HUDEP-2 (cell line): ENCODE data around the gene ARHGAP19.
A peak's percentile ranks its signal among the peaks of the same experiment; 100 is the strongest.

ENCODE experiments used
- DNase-seq, 76 experiments: peaks; one replicate each; lab custom pipeline; 2025; ENCODE audit not compliant: unreplicated experiment in 76 of 76; lab: John Stamatoyannopoulos, UW

ARHGAP19 gene

GRCh38 chr10:97199152-97199551, 93.3 kb downstream of the ARHGAP19 start:
- no peak for DNase-seq

DNA sequence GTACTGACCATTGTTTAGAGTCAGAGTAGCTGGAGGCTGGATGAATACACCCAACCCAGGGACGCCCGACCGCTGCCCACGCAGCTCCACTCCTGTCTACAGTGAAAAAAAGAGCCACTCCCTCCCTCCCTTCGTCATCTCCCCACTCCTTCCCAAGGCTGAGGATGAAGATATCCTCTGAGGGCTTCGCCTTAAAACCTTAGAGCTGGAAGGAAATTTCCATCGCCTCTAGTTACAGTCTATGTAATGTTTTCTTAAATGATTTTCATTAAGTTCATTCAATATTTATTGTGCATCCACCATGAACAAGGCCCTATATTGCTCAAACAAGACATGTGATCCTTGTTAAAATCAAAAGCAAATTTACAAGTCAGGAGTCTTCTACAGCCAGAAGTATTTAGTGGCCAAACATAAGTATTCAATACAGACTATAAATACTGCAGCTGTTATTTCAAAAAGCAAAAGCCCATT, 95.4 kb downstream of the ARHGAP19 start:
- DNase-seq, result no peak

- peak in 48 of 76 experiments; percentile 5 to 66 (median 27) for DNase-seq
These were observed 96.0 kb downstream of the ARHGAP19 start for GRCh38 chr10:97196223-97197029.

DNA sequence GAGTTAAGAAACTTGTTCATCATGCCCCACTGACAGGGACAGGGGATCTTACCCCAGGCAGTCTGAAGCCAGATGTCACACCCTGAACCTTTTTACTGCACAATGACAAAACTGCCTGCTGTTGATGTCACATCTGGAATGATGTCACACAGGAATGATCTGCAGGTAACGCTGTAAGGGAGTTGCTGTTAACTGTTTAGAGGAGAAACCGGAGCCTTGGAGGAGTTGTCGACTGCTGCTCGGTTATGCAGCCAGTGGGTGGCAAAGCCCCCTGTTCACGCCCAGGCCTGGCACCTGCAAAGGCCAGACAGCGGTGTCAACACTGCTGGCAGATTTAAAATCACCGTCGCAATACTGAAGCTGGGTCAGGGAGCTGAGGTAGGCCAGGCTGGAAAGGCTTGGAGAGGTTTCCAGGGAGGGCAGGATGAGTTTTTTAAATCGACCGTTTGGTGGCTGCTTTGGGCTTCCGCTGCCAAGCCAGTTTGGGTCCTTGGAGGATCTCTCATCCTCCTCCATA, 96.7 kb downstream of the ARHGAP19 start:
- no peak for DNase-seq

DNA sequence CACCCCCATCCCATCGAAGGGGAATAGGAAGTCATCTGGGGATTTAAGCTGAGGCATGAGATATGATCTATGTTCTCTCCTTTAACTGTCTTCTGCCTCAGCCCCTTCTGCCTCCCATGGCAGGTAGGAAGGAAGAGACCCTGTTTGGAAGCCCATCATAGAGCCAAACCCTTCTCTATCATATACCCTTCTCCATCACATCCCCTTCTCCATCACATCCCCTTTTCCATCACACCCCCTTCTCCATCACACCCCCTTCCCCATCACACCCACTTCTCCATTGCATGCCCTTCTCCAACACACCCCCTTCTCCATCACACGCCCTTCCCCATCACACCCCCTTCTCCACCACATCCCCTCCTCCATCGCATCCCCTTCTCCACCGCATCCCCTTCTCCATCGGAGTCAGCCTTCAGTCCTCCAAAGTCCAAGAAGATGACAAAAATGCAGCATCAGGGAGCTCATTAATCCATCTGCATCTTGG, 99.4 kb downstream of the ARHGAP19 start:
- DNase-seq, result no peak

- no peak for DNase-seq
These were observed 102.0 kb downstream of the ARHGAP19 start for GRCh38 chr10:97190450-97190849.

DNA sequence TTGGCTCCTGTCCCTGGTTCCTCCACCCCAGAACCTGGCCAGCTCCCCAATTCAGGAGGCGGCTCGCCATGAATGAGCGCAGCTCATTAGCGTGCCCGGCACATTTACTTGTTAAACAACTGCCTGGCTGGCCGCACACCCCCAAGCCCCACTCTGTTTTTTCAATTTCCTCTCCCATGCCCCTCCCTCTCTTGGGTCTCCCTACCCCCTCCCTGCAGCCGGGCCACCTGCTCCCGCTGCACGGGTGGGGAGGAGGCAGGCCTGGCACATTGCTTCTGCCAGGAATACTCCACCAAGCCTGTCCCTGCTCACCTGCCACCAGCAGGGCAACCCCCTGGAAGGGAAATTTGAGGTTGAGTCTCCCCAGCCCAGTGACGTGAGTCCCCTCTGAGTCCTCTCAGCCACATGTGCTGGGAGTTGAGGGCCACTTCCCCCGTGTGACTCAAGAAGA, 104.2 kb downstream of the ARHGAP19 start:
- no peak for DNase-seq

- no peak for DNase-seq
These were observed 105.5 kb downstream of the ARHGAP19 start for GRCh38 chr10:97186911-97187310.

DNA sequence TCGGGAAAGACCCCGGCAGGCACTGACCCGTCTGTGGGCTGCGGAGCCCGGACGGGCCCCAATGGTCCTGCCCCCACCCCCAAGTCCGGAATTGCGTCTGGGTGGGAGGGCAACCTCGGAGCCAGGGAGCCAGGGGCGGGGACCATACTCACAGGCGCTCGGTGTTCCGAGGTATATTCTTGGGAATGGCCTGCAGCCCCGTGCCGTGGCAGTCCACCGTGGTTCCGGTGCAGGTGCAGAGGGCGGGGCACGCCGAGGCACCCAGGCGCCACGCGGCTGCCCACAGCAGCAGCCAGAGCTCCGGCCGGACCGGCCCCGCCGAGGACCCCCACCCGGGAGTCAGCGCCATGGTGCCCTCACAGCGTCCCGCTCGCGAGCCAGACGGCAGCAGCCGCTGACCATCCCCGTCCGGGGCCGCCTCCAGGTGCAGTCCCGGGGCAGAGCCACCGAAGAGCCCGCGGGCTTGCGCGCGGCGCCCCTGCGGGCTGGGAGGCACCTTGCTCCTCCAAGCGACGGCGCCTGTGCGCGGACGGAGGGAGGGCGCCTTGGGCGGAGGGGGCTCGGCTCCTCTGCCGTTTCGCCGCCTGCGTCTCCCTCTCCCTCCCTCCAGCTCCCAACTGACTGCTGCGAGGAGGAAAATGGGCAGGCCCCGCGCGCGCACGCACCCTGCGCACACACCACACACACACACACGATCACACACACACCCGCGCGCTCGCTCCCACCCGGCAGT, 106.9 kb downstream of the ARHGAP19 start, which contains the start of gene SLIT1:
SLIT1 (minus strand) TSS at position 634 of the 733 bp plus-strand sequence; CDS start at position 349, 285 bp downstream.
- no peak for DNase-seq

GRCh38 chr10:97184971-97185325, 107.5 kb downstream of the ARHGAP19 start:
- DNase-seq, result no peak

DNA sequence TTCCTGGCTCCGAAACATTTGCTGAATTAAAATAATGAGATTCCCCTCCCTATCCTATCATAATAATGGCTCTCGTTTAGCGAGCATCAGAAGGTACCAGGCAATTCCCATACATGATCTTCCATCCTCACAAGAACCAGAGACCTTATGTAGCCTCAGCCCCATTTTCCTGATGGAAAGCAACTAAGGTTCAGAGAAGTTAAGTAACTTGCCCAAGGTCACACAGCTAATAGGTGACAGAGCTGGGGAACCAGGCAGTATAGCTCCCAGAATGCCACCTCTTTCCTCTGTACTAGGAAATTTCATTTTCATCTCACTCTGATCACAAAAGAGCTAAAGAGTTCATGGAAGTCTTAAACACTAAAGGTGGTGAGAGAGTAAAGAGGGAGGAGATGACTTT, 109.1 kb downstream of the ARHGAP19 start:
- no peak for DNase-seq

DNA sequence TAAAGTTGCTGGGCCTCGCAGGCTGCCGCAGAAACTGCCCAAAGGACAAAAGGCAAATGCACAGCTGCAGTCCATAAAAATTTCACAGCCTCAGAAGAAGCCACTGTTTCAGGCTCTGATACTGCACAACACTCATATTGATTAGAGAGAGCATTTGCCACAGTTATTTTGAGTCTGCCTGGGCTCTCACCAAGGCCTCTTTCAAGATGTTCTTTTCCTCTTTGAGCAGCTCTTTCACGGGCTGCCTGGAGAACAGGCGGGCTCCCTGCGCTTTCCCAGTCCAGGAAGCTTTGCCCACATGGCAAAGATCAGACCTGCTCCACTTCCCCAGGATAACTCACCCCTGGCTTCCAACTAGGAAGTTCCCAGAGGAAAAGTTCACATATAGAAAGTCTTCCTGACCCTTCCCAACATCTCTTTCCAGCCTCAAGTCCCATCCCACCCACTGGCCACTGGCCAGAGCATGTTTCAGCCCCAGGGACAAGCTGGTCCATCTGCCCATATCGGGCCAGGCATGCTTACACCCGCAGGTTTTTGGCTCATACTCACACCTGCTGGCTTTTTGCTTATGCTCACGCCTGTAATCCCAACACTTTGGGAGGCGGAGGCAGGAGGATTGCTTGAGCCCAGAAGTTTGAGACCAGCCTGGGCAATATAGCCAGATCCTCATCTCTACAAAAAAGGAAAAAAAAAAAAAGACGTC, 110.0 kb downstream of the ARHGAP19 start:
- no peak for DNase-seq

GRCh38 chr10:97180986-97181385, 111.5 kb downstream of the ARHGAP19 start:
- DNase-seq, result no peak

DNA sequence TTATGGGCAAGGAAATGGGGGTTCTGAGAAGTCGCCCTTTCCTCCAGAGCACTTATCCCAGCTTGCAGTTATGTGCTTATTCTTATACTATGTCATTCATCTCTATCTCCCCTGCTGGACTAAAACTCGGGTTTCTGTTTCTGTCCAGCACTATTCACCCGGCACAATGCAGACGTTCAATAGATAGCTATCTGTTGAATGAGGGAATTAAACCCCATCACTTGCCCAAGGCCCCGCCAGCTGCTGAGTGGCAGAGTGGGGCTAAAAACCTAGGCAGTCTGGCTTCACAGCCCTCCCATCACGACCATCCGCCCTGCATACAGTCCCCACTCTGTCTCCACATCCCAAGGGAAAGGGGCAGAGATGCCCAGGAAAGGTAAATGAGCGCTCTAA, 112.1 kb downstream of the ARHGAP19 start:
- no peak for DNase-seq

DNA sequence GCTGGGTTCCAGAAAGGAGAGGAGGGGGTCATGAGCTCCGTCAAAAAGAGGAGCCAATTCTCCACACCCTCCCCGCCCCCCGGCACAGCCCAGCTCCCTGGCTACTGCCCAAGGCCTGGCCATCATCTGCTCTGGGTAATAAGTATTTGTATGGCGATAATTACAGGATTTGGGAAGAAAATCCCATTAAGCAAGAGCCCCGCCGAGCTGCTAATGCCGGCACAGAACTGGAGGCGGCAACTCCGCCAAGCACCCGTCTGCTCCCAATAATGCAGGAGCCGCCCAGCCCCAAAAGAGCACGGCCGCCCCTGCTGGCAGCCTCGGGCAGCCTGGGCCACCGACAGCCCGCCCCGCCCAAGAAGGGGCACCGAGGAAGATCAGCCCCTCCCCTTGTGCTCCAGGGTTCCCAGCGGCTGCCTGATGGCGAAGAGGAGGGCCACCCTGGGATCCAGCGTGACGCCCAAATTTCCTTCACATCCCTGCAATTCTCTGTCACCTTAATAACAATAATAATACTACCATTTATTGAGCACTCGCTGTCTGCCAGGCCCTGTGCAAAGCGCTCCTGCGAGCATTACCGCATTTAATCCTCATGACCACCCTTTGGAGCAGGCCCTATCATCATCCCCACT, 112.6 kb downstream of the ARHGAP19 start:
- peak in 36 of 76 experiments; percentile 1 to 42 (median 18) for DNase-seq

- DNase-seq, result no peak
These were observed 113.1 kb downstream of the ARHGAP19 start for GRCh38 chr10:97179311-97179710.

DNA sequence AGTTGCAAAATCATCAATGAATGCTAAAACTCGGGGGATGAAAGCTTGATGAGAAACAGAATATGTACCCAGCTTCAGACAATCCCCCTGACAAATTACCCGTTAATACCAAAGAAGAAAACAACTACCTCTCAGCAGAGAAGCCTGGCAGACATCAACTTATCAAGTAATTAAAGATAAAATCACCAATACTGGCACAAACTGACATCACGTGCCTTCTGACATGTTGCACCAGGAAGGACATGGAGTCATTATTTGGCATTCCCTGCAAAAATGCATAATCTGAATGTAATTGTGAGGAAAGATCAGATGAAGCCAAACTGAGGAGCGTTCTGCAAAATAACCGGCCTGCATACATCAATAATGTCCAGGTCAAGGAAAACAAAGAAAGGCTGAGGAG, 114.4 kb downstream of the ARHGAP19 start:
- DNase-seq, result no peak

DNA sequence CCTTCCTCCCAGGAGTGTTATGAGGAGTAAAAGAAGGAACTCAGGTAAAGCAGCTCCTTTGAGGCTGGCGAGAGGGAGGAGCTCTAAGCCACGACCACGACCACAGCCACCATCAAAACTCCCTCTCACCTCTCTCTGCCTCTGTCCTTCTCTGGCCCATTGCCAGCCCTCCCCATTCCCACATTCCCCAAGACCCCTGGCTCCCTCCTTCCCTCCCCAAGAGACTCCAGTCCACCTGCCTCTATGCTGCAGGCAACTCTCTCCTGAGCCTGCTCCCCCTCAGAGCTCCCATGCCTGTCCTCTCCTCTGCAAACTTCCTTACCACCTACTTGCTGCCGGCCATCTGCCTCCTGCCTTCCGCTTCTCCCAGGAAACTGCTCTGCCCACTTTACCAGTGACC, 116.2 kb downstream of the ARHGAP19 start:
- DNase-seq, result no peak

- no peak for DNase-seq
These were observed 116.9 kb downstream of the ARHGAP19 start for GRCh38 chr10:97175586-97175985.

DNA sequence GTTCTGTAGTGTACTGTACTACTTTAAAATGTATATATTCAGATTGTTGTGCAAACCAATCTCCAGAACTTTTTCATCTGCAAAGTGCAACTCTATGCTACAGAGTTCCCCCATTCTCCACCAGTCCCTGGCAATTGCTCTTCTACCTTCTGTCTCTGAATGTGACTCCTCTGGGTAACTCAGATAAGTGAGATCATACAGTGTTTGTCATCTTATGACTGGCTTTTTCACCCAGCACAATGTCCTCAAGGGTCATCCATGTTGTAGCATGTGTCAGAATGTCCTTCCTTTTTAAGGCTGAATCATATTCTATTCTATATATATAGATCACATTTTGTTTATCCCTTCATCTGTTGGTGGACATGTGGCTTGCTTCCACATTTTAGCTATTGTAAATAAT, 117.5 kb downstream of the ARHGAP19 start:
- DNase-seq, result no peak
